Measurements from ENCODE around the gene POLDIP2.

Gene POLDIP2, protein sequence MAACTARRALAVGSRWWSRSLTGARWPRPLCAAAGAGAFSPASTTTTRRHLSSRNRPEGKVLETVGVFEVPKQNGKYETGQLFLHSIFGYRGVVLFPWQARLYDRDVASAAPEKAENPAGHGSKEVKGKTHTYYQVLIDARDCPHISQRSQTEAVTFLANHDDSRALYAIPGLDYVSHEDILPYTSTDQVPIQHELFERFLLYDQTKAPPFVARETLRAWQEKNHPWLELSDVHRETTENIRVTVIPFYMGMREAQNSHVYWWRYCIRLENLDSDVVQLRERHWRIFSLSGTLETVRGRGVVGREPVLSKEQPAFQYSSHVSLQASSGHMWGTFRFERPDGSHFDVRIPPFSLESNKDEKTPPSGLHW

DNA sequence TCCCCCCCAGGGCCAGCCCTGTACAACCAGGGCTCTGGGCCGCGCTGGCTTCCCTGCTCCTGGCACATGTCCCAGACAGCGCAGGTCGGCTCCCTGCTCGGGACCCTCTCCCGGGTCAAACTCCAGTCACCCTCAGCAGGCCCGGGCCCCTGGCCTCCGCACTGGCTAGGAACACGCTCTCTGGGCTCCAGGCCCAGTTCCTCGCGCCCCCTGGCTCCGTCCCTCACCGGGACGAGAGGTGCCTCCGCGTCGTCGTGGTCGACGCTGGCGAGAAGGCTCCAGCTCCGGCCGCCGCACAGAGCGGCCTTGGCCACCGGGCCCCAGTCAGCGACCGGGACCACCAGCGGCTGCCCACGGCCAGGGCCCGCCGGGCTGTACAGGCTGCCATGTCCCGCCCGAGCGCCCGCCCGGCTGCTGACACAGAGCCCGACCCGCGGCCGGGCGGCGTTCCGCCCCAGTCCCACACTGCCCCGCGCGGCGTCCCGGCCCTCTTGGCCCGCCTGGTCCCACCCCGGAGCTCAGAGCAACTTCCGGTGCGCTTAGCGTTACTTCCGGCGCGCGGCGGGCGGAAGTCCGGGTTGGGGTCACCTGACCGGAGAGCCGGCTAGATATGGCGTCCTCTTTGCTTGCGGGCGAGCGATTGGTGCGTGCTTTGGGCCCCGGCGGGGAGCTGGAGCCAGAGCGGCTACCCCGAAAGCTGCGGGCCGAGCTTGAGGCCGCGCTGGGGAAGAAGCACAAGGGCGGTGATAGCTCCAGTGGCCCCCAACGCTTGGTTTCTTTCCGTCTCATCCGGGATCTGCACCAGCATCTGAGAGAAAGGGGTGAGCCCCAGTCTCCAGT lies at the start of gene POLDIP2:
TSS of gene POLDIP2 (minus strand) at position 467 of the 840 bp plus-strand sequence. CDS start at position 388, 79 bp downstream.
- peak; percentile 90 for DNase-seq

GRCh38 chr17:28406473-28406814 lies 49.1 kb upstream of the POLDIP2 start:
- DNase-seq: peak; percentile 45

- DNase-seq: peak; percentile 66
Observed at GRCh38 chr17:28405632-28406472, 48.5 kb upstream of the POLDIP2 start, which contains the start of gene SLC46A1. TSS of gene SLC46A1 (minus strand) at chr17:28406212. CDS start at chr17:28406114, 98 bp downstream.

DNA sequence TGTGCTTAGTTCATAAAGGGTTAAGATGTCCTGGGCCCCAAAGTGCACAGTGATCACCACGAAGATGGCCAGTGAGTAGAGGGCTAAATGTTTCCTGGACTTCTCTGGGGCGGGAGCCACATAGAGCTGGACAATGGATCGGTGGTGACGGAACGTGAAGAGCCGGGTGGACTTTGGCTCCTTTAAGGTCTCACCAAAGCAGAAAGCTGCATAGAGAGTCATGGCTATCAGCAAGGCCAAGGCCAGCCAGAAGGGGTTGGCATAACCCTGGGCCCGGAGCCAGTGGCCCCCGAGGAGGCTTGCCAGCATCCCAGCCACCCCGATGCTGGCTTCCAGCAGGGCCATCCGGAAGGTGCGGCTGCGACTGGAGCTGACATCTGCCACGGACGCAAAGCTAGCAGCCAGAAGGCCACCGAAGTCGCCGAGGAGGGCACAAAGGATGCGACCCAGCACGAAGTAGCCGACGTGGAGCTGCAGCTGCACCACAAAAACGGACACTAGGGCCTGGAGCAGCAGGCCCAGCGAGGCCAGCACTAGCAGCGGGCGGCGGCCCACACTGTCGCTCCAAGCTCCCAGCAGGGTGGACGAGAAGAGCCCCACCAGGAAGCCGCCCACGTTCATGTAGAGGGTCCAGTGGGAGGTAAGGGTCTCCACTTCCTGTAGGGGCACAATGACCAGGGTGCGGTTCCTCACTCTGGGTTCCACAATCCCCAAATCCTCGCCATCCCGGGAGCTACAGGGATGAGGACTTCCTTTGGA lies 47.7 kb upstream of the POLDIP2 start:
- peak; percentile 32 for DNase-seq

- no peak for DNase-seq
Observed at GRCh38 chr17:28404461-28404811, 47.1 kb upstream of the POLDIP2 start.

DNA sequence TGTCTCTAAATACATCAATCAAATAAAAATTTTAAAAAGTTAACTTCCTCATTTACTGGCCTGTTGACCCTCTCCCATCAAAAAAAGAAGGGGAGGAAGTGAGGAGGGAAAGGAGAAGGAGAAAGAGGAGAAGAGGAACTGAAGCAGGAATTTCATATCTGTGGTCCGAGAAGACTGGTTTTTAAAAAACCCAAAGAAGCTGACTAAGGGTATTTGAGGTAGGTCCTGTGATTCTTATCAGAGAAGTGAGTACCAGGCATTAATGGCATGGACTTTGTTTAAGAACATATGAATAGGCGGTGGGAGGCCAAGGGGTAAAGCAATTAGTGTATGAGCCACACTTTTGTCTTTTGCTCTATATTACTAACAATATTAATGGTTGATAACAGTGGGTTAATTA lies 46.7 kb upstream of the POLDIP2 start:
- no peak for DNase-seq

DNA sequence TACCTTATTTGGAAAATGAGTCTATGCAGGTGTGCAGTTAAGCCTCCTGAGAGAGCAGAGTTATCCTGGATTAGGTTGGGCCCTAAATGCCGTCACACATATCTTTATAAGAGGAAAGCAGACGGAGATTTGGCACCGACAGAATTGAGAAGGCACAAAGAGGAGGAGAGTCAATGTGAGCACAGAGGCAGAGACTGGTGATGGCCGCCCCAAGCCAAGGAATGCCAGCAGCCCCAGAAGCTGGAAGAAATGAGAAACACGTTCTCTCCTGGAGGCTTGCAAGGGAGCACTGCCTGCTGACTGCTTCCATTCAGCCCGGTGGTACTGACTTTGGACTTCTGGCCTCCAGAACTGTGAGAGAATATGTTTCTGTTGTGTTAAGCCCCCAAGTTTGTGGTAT lies 45.5 kb upstream of the POLDIP2 start:
- no peak for DNase-seq

DNA sequence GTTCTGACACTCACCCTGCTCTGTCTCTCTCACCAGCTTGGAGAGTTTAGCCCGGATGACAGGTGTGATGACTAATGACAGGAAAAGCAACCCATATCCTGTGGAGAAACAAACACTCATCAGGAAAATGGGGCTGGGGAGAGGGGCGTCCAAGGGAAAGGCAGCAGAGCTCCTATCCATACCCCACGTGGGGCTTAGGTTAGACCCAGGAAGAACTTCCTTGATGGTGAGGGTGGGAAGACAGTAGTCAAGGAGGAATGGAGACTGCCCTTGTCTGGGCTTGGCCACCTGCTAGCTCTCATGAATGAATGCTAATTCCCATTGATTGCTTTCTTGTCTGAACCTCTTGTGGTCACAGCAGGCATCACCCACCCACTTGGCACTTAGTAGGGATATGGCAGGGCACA lies 44.9 kb upstream of the POLDIP2 start:
- DNase-seq: no peak

GRCh38 chr17:28399808-28400207 lies 42.5 kb upstream of the POLDIP2 start:
- no peak for DNase-seq

DNA sequence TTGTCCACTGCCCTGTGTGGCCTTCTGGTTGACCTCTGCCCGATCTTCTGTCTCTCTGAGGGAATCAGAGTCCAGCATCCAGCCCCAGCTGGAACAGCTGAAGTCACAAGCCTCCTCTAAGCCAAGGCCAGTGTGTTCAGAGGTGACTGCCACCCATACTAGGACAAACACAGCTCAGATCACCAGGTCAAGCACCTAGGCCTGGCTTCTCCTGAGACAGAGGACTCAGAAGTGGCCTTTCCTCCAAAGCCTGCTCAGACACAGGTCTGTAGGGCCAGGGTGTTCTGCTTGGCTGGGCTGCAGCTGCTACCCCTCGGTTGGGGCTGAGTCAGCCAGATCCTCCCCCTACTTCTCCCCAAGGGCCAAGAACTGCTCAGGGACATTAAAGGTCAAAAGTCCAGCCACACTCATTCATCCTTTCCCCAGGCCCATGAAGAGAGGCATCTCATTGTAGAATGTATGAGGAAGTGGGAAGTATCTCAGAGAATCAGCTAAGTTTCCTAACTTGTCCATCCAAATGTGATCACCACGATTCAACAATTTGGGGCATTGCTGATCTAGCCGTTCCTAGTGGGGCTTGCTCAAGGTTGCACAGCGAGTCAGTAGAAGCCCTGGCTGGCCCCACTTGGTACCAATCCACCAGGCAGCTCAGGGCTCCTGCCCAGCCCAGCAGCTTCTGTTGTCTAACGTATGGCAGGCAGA lies 41.1 kb upstream of the POLDIP2 start:
- DNase-seq: no peak

DNA sequence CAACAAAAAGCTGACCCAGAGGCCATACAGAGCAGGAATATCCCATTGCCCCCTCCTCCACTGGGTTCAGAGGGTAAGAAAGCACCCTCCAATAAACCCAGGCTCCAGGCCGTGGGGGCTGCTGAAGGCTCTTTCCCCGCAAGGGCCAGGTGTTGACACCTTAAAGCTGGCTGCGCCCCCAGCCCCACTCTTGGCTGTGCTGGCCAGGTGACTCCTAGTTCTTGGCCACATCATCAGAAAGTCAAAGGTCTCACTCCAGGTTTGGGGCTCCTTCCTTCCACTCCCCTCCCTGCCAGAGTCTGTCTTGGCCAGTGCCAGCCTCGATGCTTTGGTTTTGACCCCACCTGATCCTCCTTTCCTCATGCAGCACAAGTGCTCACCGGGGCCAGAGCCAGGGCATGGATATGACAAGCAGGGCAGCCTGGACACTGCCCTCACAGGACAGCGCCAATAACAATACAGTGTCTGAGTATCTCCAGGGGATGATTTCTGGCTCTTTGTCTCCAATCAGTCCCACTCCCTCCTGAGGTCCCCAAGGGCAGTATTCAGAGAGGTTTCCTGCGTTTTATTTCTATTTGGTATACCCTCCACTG lies 40.5 kb upstream of the POLDIP2 start:
- no peak for DNase-seq

DNA sequence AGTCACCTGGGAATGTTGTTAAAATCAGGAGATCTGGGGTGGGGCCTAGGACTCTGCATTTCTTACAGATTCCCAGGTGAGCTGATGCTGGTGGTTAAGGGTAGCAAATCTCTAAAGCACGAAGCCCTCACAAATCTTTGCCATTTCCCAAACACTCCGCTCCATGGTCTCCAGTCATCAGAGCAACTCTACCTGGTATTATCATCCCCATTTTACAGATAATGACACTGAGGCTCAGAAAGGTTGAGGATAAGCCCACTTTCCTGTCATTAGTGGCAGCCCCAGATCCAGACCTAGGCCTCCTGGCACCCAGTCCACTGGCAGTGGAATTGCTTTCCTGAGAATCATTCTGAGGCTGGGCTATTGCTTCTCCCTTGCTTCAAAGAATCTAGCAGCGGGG lies 39.9 kb upstream of the POLDIP2 start:
- no peak for DNase-seq

DNA sequence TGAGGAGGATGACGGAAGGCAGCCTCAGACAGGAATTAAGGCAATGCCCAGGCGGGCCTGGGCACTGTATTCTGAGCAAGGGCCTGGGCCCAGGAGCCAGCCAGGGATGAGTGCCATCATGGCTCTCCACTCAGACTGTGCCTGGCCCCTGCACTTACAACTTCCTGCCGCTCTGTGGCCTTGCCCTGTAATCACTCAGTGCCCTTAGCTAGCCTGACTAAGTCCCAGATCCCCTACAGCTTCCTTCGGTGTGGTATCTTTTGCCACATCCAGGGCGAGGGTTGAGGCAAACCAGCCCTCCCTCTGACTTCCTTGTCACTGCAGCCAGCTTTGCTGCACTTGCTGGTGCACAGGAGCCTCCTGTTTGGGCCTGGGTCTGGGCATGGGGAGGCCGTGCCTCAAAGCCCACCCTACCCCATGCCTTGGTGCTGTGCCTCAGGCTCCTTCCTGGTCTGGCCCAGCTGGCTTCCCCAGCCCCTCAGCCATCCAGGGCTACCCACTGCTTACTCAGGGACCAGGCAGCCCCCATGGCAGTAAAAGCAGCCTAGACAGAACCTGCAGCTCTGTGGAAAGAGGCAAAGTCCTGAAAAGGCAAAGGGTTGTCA lies 39.4 kb upstream of the POLDIP2 start:
- no peak for DNase-seq

GRCh38 chr17:28395968-28396367 lies 38.6 kb upstream of the POLDIP2 start:
- no peak for DNase-seq

- DNase-seq: no peak
Observed at GRCh38 chr17:28395426-28395825, 38.1 kb upstream of the POLDIP2 start.

- no peak for DNase-seq
Observed at GRCh38 chr17:28394337-28395116, 37.2 kb upstream of the POLDIP2 start.

DNA sequence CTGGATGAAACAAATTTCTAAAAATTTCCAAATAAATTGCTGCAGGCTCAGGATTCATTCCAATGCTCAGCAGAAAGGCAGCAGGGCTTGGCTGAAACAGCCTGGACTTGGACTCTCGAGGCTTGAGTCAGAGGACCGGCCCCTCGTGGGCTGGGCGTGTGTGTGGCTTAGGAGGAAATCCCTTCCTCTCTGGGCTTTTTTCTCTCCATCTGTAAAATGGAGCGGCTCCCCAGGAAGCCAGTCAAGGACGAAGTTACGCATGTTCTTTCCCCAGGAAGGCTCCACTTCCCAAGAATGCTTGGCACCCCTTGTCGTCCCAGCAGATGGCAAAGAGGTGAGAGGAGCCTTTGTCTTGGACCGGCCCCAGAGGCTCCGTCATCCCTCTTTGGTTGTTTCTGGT lies 35.2 kb upstream of the POLDIP2 start:
- DNase-seq: no peak

DNA sequence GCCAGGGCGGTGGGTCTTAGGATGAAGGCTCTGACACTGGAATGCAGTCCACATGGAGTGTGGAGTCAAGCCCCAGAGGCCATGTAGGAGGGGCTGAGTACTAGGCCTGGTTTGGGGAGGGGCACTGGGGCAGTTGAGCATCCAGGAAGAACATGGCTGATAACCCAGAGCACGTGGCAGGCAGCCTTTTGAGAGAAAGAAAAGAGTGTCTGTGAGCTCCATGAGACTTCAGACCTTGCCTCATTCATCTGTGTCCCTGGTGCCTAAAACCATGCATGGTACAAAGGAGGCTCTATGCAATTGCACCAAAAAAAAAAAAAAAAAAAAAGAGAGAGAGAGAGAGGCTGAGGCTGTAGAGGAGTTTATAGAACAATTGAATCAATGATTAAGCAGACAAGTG lies 34.1 kb upstream of the POLDIP2 start:
- no peak for DNase-seq

DNA sequence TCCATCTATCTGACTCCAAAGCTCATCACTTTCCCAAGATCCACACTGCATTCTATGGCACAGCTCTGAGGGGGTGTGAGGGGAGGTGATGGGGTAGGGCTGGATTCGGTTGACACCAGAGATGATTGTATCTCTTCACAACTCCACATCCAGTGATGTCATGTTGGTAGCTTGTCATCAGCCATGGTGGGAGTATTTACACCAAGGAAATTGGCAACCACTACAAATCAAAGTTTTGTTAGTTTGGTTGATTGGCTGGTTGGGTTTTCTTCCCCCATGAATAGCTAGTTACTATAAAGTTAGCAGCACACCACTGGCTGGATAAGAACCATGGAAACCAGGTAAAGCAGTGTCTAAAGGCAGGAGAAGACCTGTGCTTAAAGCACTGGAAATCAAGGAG lies 33.7 kb upstream of the POLDIP2 start:
- no peak for DNase-seq

- DNase-seq: no peak
Observed at GRCh38 chr17:28390563-28390962, 33.2 kb upstream of the POLDIP2 start.
